MCF 10A (cell line): Measurements from ENCODE around the gene BMPR1B. TPM values are rescaled to one million over a fixed set of nuclear protein-coding genes. Genes with fewer than 3 reads are reported as not detected.

Experiments used
- BruUV-seq: library from RNA; stranded (reverse); fragments of 400-500 nt; replicated peaks from 2 replicates; lab custom pipeline; 2021; lab: Mats Ljungman, UMichigan
- CTCF ChIA-PET: fragments of 300-600 bp; sonication (Branson Sonifier 250); formaldehyde crosslinking; extraction: SDS; loops from one replicate; lab custom pipeline; 2021; ENCODE audit warnings: antibody characterized with exemption, inconsistent platforms; lab: Yijun Ruan, JAX
- POLR2A ChIA-PET: fragments of 300-600, 350-650 bp; sonication (Branson Sonifier 250); formaldehyde crosslinking; extraction: SDS; loops from one replicate; lab custom pipeline; 2020; ENCODE audit warnings: antibody characterized with exemption, inconsistent platforms; lab: Yijun Ruan, JAX
- DNase-seq: peaks from one replicate; pipeline ENCODE4 v3.0.0-alpha.2; 2018; ENCODE audit not compliant: unreplicated experiment
- H3K27ac Mint-ChIP-seq: one replicate; pipeline ENCODE4 v1.8.0; 2022; ENCODE audit warnings: mild to moderate bottlenecking, low read depth, mixed read lengths; ENCODE audit not compliant: unreplicated experiment
- H3K27me3 Mint-ChIP-seq: one replicate; pipeline ENCODE4 v1.8.0; 2022; ENCODE audit warnings: mixed read lengths; ENCODE audit not compliant: insufficient read depth, unreplicated experiment
- H3K36me3 Mint-ChIP-seq: one replicate; pipeline ENCODE4 v1.8.0; 2022; ENCODE audit warnings: mild to moderate bottlenecking, moderate library complexity, mixed read lengths; ENCODE audit not compliant: insufficient read depth, unreplicated experiment
- H3K4me1 Mint-ChIP-seq: one replicate; pipeline ENCODE4 v1.8.0; 2022; ENCODE audit warnings: mixed read lengths; ENCODE audit not compliant: insufficient read depth, unreplicated experiment
- H3K4me3 Mint-ChIP-seq: one replicate; pipeline ENCODE4 v1.8.0; 2022; ENCODE audit warnings: mild to moderate bottlenecking, moderate library complexity, mixed read lengths; ENCODE audit not compliant: unreplicated experiment
- H3K9me3 Mint-ChIP-seq: one replicate; pipeline ENCODE4 v1.8.0; 2022; ENCODE audit warnings: mixed read lengths; ENCODE audit not compliant: unreplicated experiment
- intact Hi-C: fragments of 100-400 bp; cut with micrococcal nuclease; formaldehyde crosslinking; loops from 2 replicates; pipeline ENCODE4 v1.14.1; 2022
- total RNA-seq: library from RNA; stranded (reverse); gene quantifications from 2 replicates; pipeline ENCODE4 v1.2.3, GENCODE V29; 2022
- TF ChIP-seq, protein P1 (sequence below): fragments of 200-600 bp; IDR thresholded peaks from one replicate; pipeline ENCODE4 v1.8.0; 2022; ENCODE audit warnings: antibody characterized with exemption, mild to moderate bottlenecking; ENCODE audit not compliant: unreplicated experiment

Gene BMPR1B
- total RNA-seq, 1 experiment from 2014 or later, result 18.8 TPM

DNA sequence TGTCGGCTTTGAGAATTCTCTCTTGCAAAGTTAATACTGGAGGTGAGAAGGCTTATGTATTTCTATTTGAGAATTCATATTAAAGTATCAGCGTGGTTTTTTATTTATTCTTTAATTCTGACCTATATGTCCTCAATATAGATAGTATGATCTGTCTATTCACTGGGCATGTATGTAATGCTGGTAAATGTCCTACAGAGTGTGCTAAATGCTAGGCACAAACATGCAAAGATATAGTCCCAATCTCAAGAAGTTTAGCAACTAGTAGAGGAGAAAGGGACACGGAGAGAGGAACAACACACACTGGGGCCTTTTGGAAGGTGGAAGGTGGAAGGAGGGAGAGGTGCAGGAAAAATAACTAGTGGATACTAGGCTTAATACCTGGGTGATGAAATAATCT, 11.0 kb upstream of the BMPR1B start:
- Mint-ChIP-seq H3K36me3 (no peaks in the 10 kb centered on the region), H3K4me3 (no peak overlapping the region), H3K27ac (no peak overlapping the region), H3K27me3 (no peaks in the 10 kb centered on the region), H3K4me1 (peaks cover 4% of the 10 kb centered on the region), H3K9me3 (no peaks in the 10 kb centered on the region)
- ChIA-PET POLR2A (no interaction called here), CTCF (interaction anchor here (0.6 to 1.5 kb wide), 4 partner anchors 9 to 358 kb away, joined by 3 to 4 read pairs (median 3); no protein-coding TSS in a partner anchor)
- no TSS peak for BruUV-seq
- intact Hi-C loops, result loop anchor here (1.0 to 10.0 kb wide), 2 partner anchors 349 to 378 kb away; no protein-coding TSS in a partner anchor
- TF ChIP-seq, protein P1, sequence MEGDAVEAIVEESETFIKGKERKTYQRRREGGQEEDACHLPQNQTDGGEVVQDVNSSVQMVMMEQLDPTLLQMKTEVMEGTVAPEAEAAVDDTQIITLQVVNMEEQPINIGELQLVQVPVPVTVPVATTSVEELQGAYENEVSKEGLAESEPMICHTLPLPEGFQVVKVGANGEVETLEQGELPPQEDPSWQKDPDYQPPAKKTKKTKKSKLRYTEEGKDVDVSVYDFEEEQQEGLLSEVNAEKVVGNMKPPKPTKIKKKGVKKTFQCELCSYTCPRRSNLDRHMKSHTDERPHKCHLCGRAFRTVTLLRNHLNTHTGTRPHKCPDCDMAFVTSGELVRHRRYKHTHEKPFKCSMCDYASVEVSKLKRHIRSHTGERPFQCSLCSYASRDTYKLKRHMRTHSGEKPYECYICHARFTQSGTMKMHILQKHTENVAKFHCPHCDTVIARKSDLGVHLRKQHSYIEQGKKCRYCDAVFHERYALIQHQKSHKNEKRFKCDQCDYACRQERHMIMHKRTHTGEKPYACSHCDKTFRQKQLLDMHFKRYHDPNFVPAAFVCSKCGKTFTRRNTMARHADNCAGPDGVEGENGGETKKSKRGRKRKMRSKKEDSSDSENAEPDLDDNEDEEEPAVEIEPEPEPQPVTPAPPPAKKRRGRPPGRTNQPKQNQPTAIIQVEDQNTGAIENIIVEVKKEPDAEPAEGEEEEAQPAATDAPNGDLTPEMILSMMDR, result peak; percentile 38
- DNase-seq, result peak; percentile 31

DNA sequence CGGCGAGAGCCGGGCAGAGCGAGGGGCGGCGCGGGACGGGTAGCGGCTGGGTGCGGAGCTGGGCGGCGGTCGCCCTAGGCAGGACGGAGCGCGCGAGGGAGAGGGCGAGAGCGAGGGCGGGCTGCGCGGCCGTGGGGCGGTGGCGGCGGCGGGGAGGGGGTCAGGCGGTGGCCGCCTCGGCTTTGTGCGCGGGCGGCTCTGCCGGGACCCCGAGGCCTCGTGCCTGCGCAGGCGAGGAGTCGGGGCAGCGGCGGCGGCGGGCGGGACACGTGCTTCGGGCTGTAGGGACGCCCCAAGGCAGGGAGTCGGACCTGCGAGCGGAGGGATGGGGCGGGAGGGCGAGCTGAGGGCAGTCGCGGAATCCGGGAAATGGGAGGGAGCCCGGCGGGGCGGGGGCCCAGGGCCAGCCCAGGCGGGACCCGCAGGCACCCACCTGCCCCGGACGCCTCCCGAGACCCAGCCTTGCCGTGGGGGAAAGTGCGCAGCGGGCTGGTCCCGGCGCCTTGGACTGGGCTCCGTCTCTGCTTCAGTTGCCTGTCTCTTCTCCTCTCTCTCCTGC, 465 bp downstream of the BMPR1B start:
- intact Hi-C loops, result loop anchor here (2.0 kb wide), 1 partner anchor 177 kb away; no protein-coding TSS in a partner anchor
- H3K36me3 Mint-ChIP-seq, result peaks cover 7% of the 10 kb centered on the region
- H3K27ac Mint-ChIP-seq, result peak overlapping the region; percentile 96
- ChIA-PET POLR2A (interaction anchor here (0.6 to 3.8 kb wide), 15 partner anchors 9 to 334 kb away, joined by 3 to 39 read pairs (median 4); no protein-coding TSS in a partner anchor), CTCF (interaction anchor here (0.6 to 2.9 kb wide), 8 partner anchors 9 to 366 kb away, joined by 3 to 12 read pairs (median 4); no protein-coding TSS in a partner anchor)
- TF ChIP-seq, protein P1, result no peak
- H3K27me3 Mint-ChIP-seq, result no peaks in the 10 kb centered on the region
- peak; percentile 67 for DNase-seq
- H3K4me3 Mint-ChIP-seq, result peak overlapping the region; percentile 85
- no TSS peak for BruUV-seq
- peaks cover 30% of the 10 kb centered on the region for H3K4me1 Mint-ChIP-seq
- H3K9me3 Mint-ChIP-seq, result no peaks in the 10 kb centered on the region

DNA sequence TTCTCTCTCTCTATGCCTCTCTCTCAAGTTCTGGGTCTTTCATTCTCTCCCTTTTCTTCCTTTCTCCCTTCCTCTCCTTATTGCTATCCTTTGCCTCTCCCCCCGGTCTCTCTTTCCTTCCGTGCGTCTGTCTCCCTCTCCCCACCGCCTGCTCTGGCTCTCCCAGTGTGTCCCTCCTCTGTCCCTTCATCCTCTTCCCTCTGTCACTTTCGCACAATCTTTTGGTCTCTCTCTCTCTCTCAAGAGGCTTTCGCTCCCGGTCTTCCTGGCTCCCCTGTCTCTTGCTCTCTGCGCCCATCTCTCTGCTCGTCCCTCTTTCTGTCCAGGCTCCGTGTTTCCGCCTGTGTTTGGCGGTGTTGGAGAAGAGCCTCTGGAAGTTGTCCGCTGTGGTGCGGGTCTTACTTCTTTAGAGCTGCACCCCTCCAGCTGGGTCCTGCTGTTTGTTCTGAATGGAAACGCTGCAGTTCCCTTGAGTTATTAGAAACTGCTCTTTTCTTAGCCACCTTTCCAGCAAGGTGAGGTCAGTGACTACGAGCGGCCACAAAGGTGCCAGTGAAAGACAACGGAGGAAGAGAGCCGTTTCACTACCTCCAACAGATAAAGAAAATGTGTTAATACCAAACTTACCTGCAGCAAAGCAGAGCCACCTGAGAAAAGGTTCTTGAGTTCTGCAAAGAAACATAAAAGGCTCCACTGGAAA, 1.1 kb downstream of the BMPR1B start:
- no peaks in the 10 kb centered on the region for H3K27me3 Mint-ChIP-seq
- ChIA-PET POLR2A (interaction anchor here (0.9 to 3.8 kb wide), 15 partner anchors 8 to 333 kb away, joined by 3 to 39 read pairs (median 6); no protein-coding TSS in a partner anchor), CTCF (interaction anchor here (0.6 to 2.9 kb wide), 7 partner anchors 8 to 344 kb away, joined by 3 to 12 read pairs (median 4); no protein-coding TSS in a partner anchor)

More for the DNA sequence above, 1.1 kb downstream of the BMPR1B start:
- TSS peak; percentile 37 for BruUV-seq
- peaks cover 32% of the 10 kb centered on the region for H3K4me1 Mint-ChIP-seq
- intact Hi-C loops, result loop anchor here (1.0 to 2.0 kb wide), 2 partner anchors 68 to 176 kb away; no protein-coding TSS in a partner anchor
- TF ChIP-seq, protein P1, result no peak
- no peaks in the 10 kb centered on the region for H3K9me3 Mint-ChIP-seq
- H3K27ac Mint-ChIP-seq, result peak overlapping the region; percentile 87
- H3K4me3 Mint-ChIP-seq, result peak overlapping the region; percentile 85
- H3K36me3 Mint-ChIP-seq, result peaks cover 7% of the 10 kb centered on the region
- DNase-seq, result peak; percentile 65
